PC-9 (cell line): Measurements from ENCODE around the gene RNASEH1. TPM values are rescaled to one million over a fixed set of nuclear protein-coding genes. Genes with fewer than 3 reads are reported as not detected.
A peak's percentile ranks its signal among the peaks of the same experiment; 100 is the strongest.

Experiments used
- BruUV-seq: library from RNA; stranded (reverse); fragments of 400-500 nt; replicated peaks from 2 replicates; lab custom pipeline; 2021; lab: Mats Ljungman, UMichigan
- CTCF ChIA-PET: fragments of 300-600 bp; sonication (Branson Sonifier 250); formaldehyde crosslinking; loops from one replicate; lab custom pipeline; 2022; ENCODE audit warnings: antibody characterized with exemption; lab: Charles Lee
- POLR2A ChIA-PET: fragments of 300-600 bp; sonication (Branson Sonifier 250); formaldehyde crosslinking; loops from one replicate; lab custom pipeline; 2022; ENCODE audit warnings: antibody characterized with exemption; ENCODE audit not compliant: unreplicated experiment; lab: Charles Lee
- DNase-seq, 2 experiments: peaks; one replicate each; pipeline versions ENCODE4 v3.0.0 to v3.0.0-alpha.2; 2015 to 2022; ENCODE audit warnings: mixed read lengths in 1 of 2
- H2AFZ ChIP-seq: fragments of 200-600 bp; sonication (generic); 2 replicates; pipeline ENCODE4 v1.8.1; 2017; ENCODE audit warnings: antibody characterized with exemption
- H3F3A ChIP-seq: fragments of 200-600 bp; sonication (generic); 2 replicates; pipeline ENCODE4 v1.8.1; 2017; ENCODE audit warnings: antibody characterized with exemption, mild to moderate bottlenecking, low read depth; ENCODE audit not compliant: insufficient read depth
- H3K27ac ChIP-seq: fragments of 200-600 bp; sonication (generic); 2 replicates; pipeline ENCODE4 v1.6.1; 2016; ENCODE audit warnings: mixed run types
- H3K27me3 ChIP-seq: fragments of 200-600 bp; sonication (generic); 2 replicates; pipeline ENCODE4 v1.6.1; 2016; ENCODE audit warnings: low read depth, mixed run types; ENCODE audit not compliant: insufficient read depth
- H3K36me3 ChIP-seq: fragments of 200-600 bp; sonication (generic); 2 replicates; pipeline ENCODE4 v1.6.1; 2016; ENCODE audit warnings: low read depth, mixed run types
- H3K4me1 ChIP-seq: fragments of 200-600 bp; sonication (generic); replicated peaks from 2 replicates; pipeline ENCODE4 v1.6.1; 2016; ENCODE audit warnings: mixed run types; ENCODE audit not compliant: insufficient read depth
- H3K4me2 ChIP-seq: fragments of 200-600 bp; sonication (generic); 2 replicates; pipeline ENCODE4 v1.6.1; 2017; ENCODE audit warnings: mixed run types
- H3K4me3 ChIP-seq: fragments of 200-600 bp; sonication (generic); 2 replicates; pipeline ENCODE4 v1.6.1; 2016; ENCODE audit warnings: mixed run types
- H3K79me2 ChIP-seq: fragments of 200-600 bp; sonication (generic); 2 replicates; pipeline ENCODE4 v1.6.1; 2017; ENCODE audit warnings: low read depth, mixed run types
- H3K9me2 ChIP-seq: fragments of 200-600 bp; sonication (generic); 2 replicates; pipeline ENCODE4 v1.8.1; 2017; ENCODE audit warnings: mild to moderate bottlenecking; ENCODE audit not compliant: insufficient read depth
- H3K9me3 ChIP-seq: fragments of 200-600 bp; sonication (generic); 2 replicates; pipeline ENCODE4 v1.8.1; 2016; ENCODE audit warnings: low read depth; ENCODE audit not compliant: insufficient read depth
- H4K20me1 ChIP-seq: fragments of 200-600 bp; sonication (generic); 2 replicates; pipeline ENCODE4 v1.8.1; 2017; ENCODE audit not compliant: insufficient read depth
- CTCF ChIP-seq: fragments of 200-600 bp; sonication (generic); conservative IDR thresholded peaks from 2 replicates; pipeline ENCODE4 v1.6.1; 2017; ENCODE audit warnings: mixed run types, antibody characterized with exemption, mild to moderate bottlenecking, moderate library complexity
- EZH2 ChIP-seq: fragments of 200-600 bp; sonication (generic); IDR thresholded peaks from 2 replicates; pipeline ENCODE4 v1.8.0; 2017; ENCODE audit warnings: antibody characterized with exemption, low read depth
- intact Hi-C: fragments of 100-400 bp; cut with micrococcal nuclease; formaldehyde crosslinking; loops from one replicate; pipeline ENCODE4 v1.10.0; 2022; ENCODE audit not compliant: unreplicated experiment
- total RNA-seq: library from RNA; stranded (reverse); gene quantifications from 2 replicates; pipeline ENCODE4 v1.2.3, GENCODE V29; 2021

RNASEH1 gene
- total RNA-seq, 1 experiment from 2014 or later = 28.4 TPM

DNA sequence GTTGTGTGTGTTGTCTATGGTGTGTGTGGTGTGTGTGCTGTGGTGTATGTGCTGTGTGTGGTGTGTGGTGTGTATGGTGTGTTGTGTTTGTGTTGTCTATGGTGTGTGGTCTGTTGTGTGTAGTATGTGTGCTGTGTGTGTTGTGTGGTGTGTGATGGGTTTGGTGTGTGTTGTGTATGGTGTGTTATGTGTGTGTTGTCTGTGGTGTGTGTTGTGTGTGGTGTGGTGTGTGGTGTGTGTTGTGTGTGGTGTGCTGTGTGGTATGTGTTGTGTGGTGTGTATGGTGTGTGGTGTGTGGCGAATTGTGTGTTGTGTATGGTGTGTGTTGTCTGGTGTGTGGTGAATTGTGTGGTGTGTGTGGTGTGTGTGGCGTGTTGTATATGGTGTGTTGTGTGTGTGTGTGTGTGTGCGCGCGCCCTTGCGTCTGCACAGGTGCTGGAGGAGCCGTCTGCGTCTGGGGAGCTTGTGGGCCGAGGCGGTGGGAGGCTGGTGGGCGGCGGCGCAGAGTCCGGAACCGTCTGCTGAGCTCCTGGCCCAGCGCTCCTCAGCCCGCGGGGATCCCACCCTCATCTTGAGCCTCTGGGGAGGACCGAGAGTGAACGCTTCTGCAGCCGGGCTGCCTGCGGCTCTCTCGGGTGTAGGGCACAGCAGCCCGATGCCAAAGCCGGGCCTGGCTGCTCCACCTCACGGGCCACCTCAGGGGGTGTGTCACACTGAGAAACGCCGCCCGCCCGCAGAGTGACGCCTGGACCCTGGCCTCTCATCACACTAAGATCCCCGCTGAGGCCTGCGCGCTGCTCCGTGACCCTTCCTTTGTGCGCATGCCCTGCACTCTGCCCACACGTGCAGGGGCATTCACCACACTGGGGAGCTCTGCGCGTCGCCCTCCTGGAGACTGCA lies 30.0 kb downstream of the RNASEH1 start:
- ChIA-PET CTCF (no interaction called here), POLR2A (no interaction called here)
- no peak overlapping the region for H3K4me3 ChIP-seq
- peaks cover 12% of the 10 kb centered on the region for H3K4me1 ChIP-seq
- DNase-seq = no peak
- H2AFZ ChIP-seq = no peak overlapping the region
- intact Hi-C loops = no loop called here
- no TSS peak for BruUV-seq
- H3K9me3 ChIP-seq = no peaks in the 10 kb centered on the region
- H3K4me2 ChIP-seq = no peak overlapping the region
- TF ChIP-seq EZH2 (no peak), CTCF (no peak)
- H3K9me2 ChIP-seq = no peaks in the 10 kb centered on the region
- H3K36me3 ChIP-seq = no peaks in the 10 kb centered on the region
- no peaks in the 10 kb centered on the region for H4K20me1 ChIP-seq
- H3K27ac ChIP-seq = no peak overlapping the region
- no peaks in the 10 kb centered on the region for H3K27me3 ChIP-seq
- no peaks in the 10 kb centered on the region for H3K79me2 ChIP-seq
- peaks cover 23% of the 10 kb centered on the region; the same call in 1 of the 2 replicates for H3F3A ChIP-seq

DNA sequence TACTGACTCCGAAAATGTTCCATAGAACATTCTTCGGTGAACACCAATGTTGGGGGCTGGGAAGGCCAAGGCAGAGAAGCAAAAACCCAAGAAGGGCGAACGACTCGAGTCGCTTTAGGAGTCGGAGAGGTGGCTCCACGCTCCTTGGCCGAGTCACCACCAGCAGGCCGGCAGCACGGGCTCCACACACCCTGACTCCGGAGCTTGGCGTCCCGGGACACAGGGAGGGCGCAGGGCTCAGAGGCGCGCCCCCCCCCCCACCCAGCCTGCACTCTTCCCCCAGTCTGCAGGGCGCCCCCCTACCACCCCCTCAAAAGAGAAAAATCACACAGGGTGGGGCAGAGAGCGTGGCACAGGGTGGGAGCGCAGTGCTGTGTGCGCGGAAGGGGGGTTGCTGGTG lies 31.3 kb downstream of the RNASEH1 start:
- intact Hi-C loops = no loop called here
- no peaks in the 10 kb centered on the region for H3K36me3 ChIP-seq
- no peaks in the 10 kb centered on the region for H3K9me2 ChIP-seq
- H3K79me2 ChIP-seq = no peaks in the 10 kb centered on the region
- no peaks in the 10 kb centered on the region for H4K20me1 ChIP-seq
- H3K27me3 ChIP-seq = no peaks in the 10 kb centered on the region
- no peak overlapping the region for H3K4me2 ChIP-seq
- H3K4me1 ChIP-seq = peaks cover 13% of the 10 kb centered on the region
- BruUV-seq = no TSS peak
- no peak for TF ChIP-seq EZH2
- no peak for TF ChIP-seq CTCF
- no peak overlapping the region for H3K4me3 ChIP-seq
- H3K27ac ChIP-seq = no peak overlapping the region
- H3F3A ChIP-seq = peaks cover 23% of the 10 kb centered on the region; the same call in 1 of the 2 replicates
- POLR2A ChIA-PET = no interaction called here
- no peak for DNase-seq
- H2AFZ ChIP-seq = no peak overlapping the region
- H3K9me3 ChIP-seq = no peaks in the 10 kb centered on the region
- CTCF ChIA-PET = no interaction called here

DNA sequence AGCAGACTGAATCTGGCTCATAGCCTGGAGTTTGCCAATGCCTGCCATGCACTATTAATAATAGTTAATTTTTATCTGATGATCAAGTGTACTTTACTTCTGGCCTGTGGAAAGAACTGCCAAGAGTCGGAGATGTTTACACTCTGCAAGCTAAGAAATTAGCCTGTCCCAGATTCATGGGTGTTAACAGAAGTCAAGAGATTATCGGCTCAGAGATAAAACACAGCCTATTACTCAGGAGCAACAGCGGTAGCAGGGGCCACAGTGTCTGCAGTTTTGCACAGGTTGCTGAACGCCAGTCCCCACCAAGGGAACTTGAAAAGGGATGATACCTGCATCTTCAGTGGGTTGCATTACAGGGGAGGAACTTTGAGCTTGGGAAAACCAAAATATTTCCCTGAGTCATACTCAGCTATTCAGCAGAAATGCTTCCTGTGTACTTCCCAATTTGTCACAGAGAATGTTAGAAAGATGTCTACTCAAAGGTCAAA lies 34.5 kb downstream of the RNASEH1 start:
- H3K27ac ChIP-seq = peak overlapping the region; percentile 38
- peaks cover 27% of the 10 kb centered on the region for H3K4me1 ChIP-seq
- ChIA-PET POLR2A (interaction anchor here (0.6 kb wide), 1 partner anchor 13 kb away, joined by 3 read pairs; no protein-coding TSS in a partner anchor), CTCF (no interaction called here)
- peak in 1 of 2 experiments; percentile 61 for DNase-seq
- intact Hi-C loops = no loop called here
- H3K36me3 ChIP-seq = no peaks in the 10 kb centered on the region
- H3F3A ChIP-seq = peaks cover 23% of the 10 kb centered on the region; the same call in 1 of the 2 replicates
- no peak overlapping the region for H3K4me3 ChIP-seq
- no peaks in the 10 kb centered on the region for H3K9me3 ChIP-seq
- H4K20me1 ChIP-seq = no peaks in the 10 kb centered on the region
- BruUV-seq = no TSS peak
- peak overlapping the region; percentile 29 for H3K4me2 ChIP-seq
- TF ChIP-seq EZH2 (no peak), CTCF (no peak)
- H3K27me3 ChIP-seq = no peaks in the 10 kb centered on the region
- H3K9me2 ChIP-seq = no peaks in the 10 kb centered on the region
- peaks cover 14% of the 10 kb centered on the region for H3K79me2 ChIP-seq
- no peak overlapping the region for H2AFZ ChIP-seq
